K562 (cell line): Measurements from ENCODE around the gene ORAI2. TPM values are rescaled to one million over a fixed set of nuclear protein-coding genes. Genes with fewer than 3 reads are reported as not detected.

Experiments used
- CAMTA2 ChIP-seq: fragments of 250-450 bp; sonication (Bioruptor Pico); conservative IDR thresholded peaks from 2 replicates; pipeline ENCODE4 v1.5.1; 2022
- CBFA2T3 ChIP-seq: fragments of 450-650 bp; IDR thresholded peaks from 2 replicates; pipeline ENCODE4 v1.6.1; 2017
- ELK1 ChIP-seq: sonication (generic); formaldehyde crosslinking; IDR thresholded peaks from 2 replicates; pipeline ENCODE4 v1.8.1; 2022; ENCODE audit warnings: missing genetic modification reagents
- FOXK1 ChIP-seq: sonication (generic); formaldehyde crosslinking; IDR thresholded peaks from 2 replicates; pipeline ENCODE4 v1.8.0; 2022; ENCODE audit warnings: missing genetic modification reagents, mild to moderate bottlenecking, borderline replicate concordance
- GTF2E2 ChIP-seq: fragments of 200-800 bp; sonication (Bioruptor generic); IDR thresholded peaks from 2 replicates; pipeline ENCODE4 v1.6.1; 2016; ENCODE audit warnings: missing genetic modification characterization, missing compliant biosample characterization
- HMG20B ChIP-seq: fragments of 250-450 bp; sonication (Bioruptor Pico); IDR thresholded peaks from 2 replicates; pipeline ENCODE4 v1.5.0; 2021; ENCODE audit warnings: mild to moderate bottlenecking
- JUN ChIP-seq, 2 experiments: sonication (generic) in 1 of 2; formaldehyde crosslinking in 1 of 2; IDR thresholded peaks; 2 replicates each; pipeline versions ENCODE4 v1.6.1 to v1.8.0; 2012 to 2022; ENCODE audit warnings: borderline replicate concordance in 2 of 2, mild to moderate bottlenecking in 2 of 2, improper control_type of control experiment in 1 of 2, low read depth in 1 of 2, low read length in 1 of 2, missing genetic modification reagents in 1 of 2
- LEF1 ChIP-seq: fragments of 450-650 bp; IDR thresholded peaks from 2 replicates; pipeline ENCODE4 v1.6.1; 2016; ENCODE audit warnings: mild to moderate bottlenecking
- MCM5 ChIP-seq: fragments of 450-650 bp; IDR thresholded peaks from 2 replicates; pipeline ENCODE4 v1.6.1; 2016; ENCODE audit warnings: low read depth
- PATZ1 ChIP-seq: fragments of 250-450 bp; sonication (Bioruptor Pico); IDR thresholded peaks from 2 replicates; pipeline ENCODE4 v1.5.0; 2020; ENCODE audit warnings: mild to moderate bottlenecking, borderline replicate concordance
- PTTG1 ChIP-seq: fragments of 450-650 bp; IDR thresholded peaks from 2 replicates; pipeline ENCODE4 v1.6.1; 2016; ENCODE audit warnings: low read depth, mild to moderate bottlenecking, missing genetic modification characterization, missing compliant biosample characterization
- TAF7 ChIP-seq: fragments of 450-650 bp; IDR thresholded peaks from 2 replicates; pipeline ENCODE4 v1.6.1; 2016; ENCODE audit warnings: missing genetic modification characterization, missing compliant biosample characterization
- YY1 ChIP-seq, 3 experiments: IDR thresholded peaks; 2 replicates each; pipeline ENCODE4 v1.6.1; 2011; ENCODE audit warnings: low read length in 2 of 3, mild to moderate bottlenecking in 2 of 3, moderate library complexity in 2 of 3, borderline replicate concordance in 1 of 3, control low read depth in 1 of 3, low read depth in 1 of 3; ENCODE audit not compliant: insufficient read depth in 3 of 3, insufficient replicate concordance in 2 of 3, control insufficient read depth in 1 of 3, insufficient read length in 1 of 3; ENCODE audit errors: extremely low read depth in 1 of 3
- ZKSCAN8 ChIP-seq: fragments of 200-800 bp; sonication (Bioruptor generic); IDR thresholded peaks from 2 replicates; pipeline ENCODE4 v1.6.1; 2016; ENCODE audit warnings: missing genetic modification characterization, missing compliant biosample characterization
- ZNF311 ChIP-seq: fragments of 250-450 bp; sonication (Bioruptor Pico); IDR thresholded peaks from 2 replicates; pipeline ENCODE4 v1.4.0; 2020; ENCODE audit warnings: mild to moderate bottlenecking, moderate library complexity
- ZNF347 ChIP-seq: fragments of 450-650 bp; formaldehyde crosslinking; IDR thresholded peaks from 2 replicates; pipeline ENCODE4 v1.4.0; 2020; ENCODE audit warnings: low read depth, mild to moderate bottlenecking, moderate library complexity
- polyA plus RNA-seq, 8 experiments: library from polyadenylated mRNA; depleted of rRNA in 4 of 8; stranded (reverse) in 5 of 8; unstranded in 3 of 8; fragments of >200 nt; fragmentation: Nextera tagmentation in 2 of 8; fragmentation: Illumina TruSeq in 1 of 8; extraction: Ambion mirVana in 2 of 8; extraction: Trizol in 1 of 8; gene quantifications; 2 replicates each; pipeline versions ENCODE4 v1.2.1 to v1.2.3, GENCODE V29; 2011 to 2014; ENCODE audit warnings: inconsistent platforms in 1 of 8, missing spikeins in 1 of 8
- total RNA-seq, 7 experiments: library from RNA; depleted of rRNA in 6 of 7; stranded (reverse); fragments of >200 nt in 6 of 7; fragmentation: Illumina TruSeq in 2 of 7; extraction: Trizol in 2 of 7; gene quantifications; 2 replicates each; pipeline versions ENCODE4 v1.2.1 to v1.2.3, GENCODE V29; 2011 to 2021; ENCODE audit warnings: low replicate concordance in 1 of 7
- TF ChIP-seq, protein P1 (sequence below): sonication (generic); formaldehyde crosslinking; IDR thresholded peaks from 2 replicates; pipeline ENCODE4 v1.8.0; 2023; ENCODE audit warnings: mild to moderate bottlenecking, missing genetic modification reagents
- TF ChIP-seq, protein P2 (sequence below): sonication (generic); formaldehyde crosslinking; IDR thresholded peaks from 2 replicates; pipeline ENCODE4 v1.8.1; 2022; ENCODE audit warnings: missing genetic modification reagents

Gene ORAI2
- total and polyA plus RNA-seq, 9 of the 15 experiments (the other 6 are each of a cell fraction or from before 2014, with no cell fraction given): 1.1 to 27.7 (median 9.2) TPM

- TF ChIP-seq, protein P1, sequence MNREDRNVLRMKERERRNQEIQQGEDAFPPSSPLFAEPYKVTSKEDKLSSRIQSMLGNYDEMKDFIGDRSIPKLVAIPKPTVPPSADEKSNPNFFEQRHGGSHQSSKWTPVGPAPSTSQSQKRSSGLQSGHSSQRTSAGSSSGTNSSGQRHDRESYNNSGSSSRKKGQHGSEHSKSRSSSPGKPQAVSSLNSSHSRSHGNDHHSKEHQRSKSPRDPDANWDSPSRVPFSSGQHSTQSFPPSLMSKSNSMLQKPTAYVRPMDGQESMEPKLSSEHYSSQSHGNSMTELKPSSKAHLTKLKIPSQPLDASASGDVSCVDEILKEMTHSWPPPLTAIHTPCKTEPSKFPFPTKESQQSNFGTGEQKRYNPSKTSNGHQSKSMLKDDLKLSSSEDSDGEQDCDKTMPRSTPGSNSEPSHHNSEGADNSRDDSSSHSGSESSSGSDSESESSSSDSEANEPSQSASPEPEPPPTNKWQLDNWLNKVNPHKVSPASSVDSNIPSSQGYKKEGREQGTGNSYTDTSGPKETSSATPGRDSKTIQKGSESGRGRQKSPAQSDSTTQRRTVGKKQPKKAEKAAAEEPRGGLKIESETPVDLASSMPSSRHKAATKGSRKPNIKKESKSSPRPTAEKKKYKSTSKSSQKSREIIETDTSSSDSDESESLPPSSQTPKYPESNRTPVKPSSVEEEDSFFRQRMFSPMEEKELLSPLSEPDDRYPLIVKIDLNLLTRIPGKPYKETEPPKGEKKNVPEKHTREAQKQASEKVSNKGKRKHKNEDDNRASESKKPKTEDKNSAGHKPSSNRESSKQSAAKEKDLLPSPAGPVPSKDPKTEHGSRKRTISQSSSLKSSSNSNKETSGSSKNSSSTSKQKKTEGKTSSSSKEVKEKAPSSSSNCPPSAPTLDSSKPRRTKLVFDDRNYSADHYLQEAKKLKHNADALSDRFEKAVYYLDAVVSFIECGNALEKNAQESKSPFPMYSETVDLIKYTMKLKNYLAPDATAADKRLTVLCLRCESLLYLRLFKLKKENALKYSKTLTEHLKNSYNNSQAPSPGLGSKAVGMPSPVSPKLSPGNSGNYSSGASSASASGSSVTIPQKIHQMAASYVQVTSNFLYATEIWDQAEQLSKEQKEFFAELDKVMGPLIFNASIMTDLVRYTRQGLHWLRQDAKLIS (CRISPR knock-in tag): peak; percentile 47; the same call in 1 of the 2 replicates
- TF ChIP-seq LEF1 (no peak), ZNF311 (CRISPR knock-in tag) (no peak), TAF7 (tag) (peak; percentile 59; the same call in 1 of the 2 replicates), JUN (IDR thresholded peaks at IDR 0.05; ENCODE audit: borderline replicate concordance, low read depth, low read length) (peak; percentile 58; the same call in 1 of the 2 replicates), JUN (CRISPR knock-in tag; IDR thresholded peaks at IDR 0.05; ENCODE audit: borderline replicate concordance) (no peak; the same call in 1 of the 2 replicates), ZKSCAN8 (no peak), HMG20B (CRISPR knock-in tag) (no peak), ELK1 (CRISPR knock-in tag) (no peak), MCM5 (no peak), CAMTA2 (CRISPR knock-in tag) (peak; percentile 85; the same call in 1 of the 2 replicates), YY1 (IDR thresholded peaks at IDR 0.05; ENCODE audit: borderline replicate concordance in 1 of 3, control insufficient read depth in 1 of 3, extremely low read depth in 1 of 3, insufficient read depth in 3 of 3, insufficient read length in 1 of 3, insufficient replicate concordance in 2 of 3, low read depth in 1 of 3, low read length in 2 of 3) (peak; percentile 64 to 94 (median 93)), ZNF347 (no peak), CBFA2T3 (0 out of 2 replicates have a peak, but pooled peaks have one; percentile 3), PTTG1 (tag) (no peak), PATZ1 (CRISPR knock-in tag) (no peak), FOXK1 (no peak), GTF2E2 (tag) (0 out of 2 replicates have a peak, but pooled peaks have one; percentile 78)
- TF ChIP-seq, protein P2, sequence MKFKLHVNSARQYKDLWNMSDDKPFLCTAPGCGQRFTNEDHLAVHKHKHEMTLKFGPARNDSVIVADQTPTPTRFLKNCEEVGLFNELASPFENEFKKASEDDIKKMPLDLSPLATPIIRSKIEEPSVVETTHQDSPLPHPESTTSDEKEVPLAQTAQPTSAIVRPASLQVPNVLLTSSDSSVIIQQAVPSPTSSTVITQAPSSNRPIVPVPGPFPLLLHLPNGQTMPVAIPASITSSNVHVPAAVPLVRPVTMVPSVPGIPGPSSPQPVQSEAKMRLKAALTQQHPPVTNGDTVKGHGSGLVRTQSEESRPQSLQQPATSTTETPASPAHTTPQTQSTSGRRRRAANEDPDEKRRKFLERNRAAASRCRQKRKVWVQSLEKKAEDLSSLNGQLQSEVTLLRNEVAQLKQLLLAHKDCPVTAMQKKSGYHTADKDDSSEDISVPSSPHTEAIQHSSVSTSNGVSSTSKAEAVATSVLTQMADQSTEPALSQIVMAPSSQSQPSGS (CRISPR knock-in tag): no peak
Observed at GRCh38 chr7:102464577-102465280, 31.4 kb downstream of the ORAI2 start, which contains the start of the genes ALKBH4 and LRWD1 (continued).
